GM21737 (cell line): ENCODE measurements around the gene ISG15.
"Not testable (repeated sequence)": the region's sequence is repeated elsewhere in the genome, so short reads cannot be mapped to it uniquely, and the experiment has no call there.

ENCODE experiments used
- ATAC-seq: cut with Tn5 transposase; IDR thresholded peaks from one replicate; pipeline ENCODE4 v1.9.1; 2021; ENCODE audit warnings: mild to moderate bottlenecking, moderate library complexity; ENCODE audit not compliant: unreplicated experiment

Gene ISG15

DNA sequence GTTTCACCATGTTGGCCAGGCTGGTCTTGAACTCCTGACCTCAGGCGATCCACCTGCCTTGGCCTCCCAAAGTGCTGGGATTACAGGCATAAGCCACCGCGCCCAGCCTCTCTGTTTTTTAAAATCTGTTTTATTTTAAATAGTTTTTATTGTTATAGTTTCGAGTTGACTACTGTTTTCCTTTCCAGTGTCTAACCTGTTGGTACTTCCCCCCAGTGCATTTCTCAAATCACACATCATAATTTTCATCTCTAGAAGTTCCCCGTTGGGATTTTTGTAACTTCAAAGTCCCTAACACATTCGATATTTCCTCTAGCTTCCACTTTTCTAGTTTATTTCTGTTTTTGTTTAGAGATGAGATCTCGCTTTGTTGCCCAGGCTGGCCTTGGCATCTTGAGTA lies 20.9 kb upstream of the ISG15 start:
- ATAC-seq, result no peak

DNA sequence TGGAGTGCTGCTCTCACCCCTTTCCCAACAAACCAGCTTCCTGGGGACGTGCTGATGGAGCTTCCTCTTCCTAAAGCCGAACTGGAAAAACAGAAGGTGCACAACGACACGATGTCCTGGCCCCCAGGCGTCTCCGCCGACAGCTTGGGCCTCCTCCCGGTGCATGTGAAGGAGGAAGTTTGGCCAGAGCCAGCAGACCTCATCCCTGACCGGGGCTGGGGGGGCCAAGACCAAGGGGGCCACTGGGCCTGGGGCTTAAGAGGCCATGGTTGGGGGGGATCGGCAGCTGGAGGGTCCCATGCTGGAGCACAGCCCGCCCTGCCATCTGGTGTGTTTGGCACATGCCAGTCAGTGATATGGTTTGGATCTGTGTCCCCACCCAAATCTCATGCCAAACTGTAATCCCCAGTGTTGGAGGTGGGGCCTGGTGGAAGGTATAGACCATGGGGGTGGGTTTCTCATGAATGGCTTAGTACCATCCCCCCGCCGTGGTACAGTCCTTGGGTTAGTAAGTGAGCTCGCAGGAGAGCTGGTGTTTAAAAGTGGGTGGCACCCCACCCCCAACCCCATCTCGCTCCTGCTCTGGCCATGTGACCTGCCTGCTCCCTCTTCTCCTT lies 19.8 kb upstream of the ISG15 start:
- ATAC-seq, result no peak

DNA sequence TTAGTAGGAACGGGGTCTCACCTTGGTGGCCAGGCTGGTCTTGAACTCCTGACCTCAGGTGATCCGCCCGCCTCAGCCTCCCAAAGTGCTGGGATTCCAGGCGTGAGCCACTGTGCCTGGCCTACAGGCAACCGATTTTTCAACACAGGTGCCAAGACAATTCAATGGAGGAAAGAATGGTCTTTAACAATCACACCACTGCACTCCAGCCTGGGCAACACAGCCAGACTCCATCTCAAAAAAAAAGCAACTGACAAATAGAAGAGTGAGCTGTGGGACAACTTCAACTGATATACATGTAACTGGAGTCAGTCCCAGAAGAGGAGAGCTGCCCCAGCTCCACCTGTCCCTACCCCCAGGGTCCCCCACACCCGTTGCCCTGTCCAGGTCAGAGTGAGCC lies 18.8 kb upstream of the ISG15 start:
- ATAC-seq, result not testable (repeated sequence)

DNA sequence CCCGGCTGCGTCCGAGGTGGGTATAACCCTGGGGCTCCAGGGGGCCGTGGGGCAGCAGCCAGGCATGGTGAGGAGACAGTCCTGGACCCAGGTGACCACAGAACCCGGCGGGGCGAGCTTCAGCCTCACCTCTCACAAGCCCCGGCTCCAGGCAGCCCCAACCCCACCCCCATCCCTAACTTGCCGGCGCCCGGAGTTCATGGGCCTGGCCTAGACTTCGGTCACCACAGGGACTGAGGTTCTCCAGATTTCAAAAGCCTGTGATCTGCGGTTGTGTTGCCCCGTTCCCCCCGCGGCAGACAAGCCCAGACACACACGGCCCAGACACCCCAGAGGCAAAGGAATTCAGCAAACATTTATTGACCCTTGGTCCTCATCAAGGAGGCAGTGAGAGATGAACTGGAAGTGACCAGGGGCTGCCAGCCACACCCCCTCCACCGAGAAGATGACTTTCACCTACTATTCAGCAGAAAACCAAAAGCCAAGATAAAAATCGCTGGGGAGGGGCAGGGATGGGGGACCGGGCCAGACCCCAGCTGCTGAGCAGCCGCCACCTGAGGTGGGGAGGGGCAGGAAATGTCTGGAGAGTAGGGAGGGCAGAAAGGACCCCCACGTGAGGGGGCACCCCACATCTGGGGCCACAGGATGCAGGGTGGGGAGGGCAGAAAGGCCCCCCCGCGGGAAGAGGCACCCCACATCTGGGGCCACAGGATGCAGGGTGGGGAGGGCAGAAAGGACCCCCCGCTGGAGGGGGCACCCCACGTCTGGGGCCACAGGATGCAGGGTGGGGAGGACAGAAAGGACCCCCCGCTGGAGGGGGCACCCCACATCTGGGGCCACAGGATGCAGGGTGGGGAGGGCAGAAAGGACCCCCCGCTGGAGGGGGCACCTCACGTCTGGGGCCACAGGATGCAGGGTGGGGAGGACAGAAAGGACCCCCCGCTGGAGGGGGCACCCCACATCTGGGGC lies 17.3 kb upstream of the ISG15 start:
- ATAC-seq, result no peak

DNA sequence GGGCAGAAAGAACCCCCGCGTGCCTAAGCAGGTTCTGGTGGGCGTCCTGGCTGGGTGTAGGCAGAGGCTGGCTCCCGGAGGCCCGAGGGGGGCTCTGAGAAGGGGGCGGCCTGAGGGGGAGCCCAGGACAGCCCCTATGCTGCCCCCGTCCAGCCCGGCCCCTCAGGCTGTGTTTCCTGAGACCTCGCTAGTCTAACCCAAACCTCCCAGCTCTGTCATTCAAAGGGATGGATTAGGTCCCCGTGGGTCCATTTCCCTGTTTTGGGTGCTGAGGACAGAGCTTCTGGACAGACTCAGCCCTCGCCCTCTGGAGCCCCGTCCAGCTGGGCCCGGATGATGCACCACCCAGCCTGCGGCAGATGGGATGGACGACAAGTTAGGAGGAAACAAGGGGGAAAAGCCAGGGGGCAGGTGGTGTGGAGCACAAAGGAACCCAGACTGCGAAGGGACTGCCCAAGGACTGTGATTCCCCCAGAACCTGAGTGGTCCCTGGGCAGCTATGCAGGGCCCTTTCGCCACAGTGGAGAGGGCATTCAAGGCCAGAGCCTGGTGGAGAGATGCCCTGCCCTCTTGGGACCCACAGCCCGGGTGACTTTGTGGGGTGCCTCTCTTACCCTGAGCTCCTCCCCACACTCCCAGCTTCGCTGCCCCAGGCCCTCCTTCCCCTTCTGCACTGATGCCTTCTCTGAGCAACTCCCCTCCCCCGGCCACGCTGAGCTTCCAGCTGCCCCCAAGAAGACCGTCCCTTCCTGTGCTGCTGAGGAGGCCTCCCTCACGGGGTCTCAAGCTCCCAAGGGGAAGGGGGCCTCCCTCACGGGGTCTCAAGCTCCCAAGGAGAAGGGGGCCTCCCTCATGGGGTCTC lies 16.2 kb upstream of the ISG15 start:
- ATAC-seq, result no peak

DNA sequence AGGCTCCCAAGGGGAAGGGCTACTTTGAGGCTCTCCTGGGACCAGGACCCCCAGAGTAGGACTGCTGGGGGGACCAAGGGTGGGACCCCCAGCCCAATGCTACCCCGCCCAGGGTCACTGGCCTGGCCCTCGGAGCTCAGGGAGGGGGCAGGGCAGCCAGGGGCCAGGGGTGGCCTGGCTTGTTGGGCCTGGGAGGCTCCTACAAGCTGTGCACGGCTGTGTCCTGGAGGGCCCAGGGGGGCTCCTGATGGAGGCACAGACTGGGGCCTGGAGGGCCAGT lies 15.6 kb upstream of the ISG15 start:
- ATAC-seq, result no peak

DNA sequence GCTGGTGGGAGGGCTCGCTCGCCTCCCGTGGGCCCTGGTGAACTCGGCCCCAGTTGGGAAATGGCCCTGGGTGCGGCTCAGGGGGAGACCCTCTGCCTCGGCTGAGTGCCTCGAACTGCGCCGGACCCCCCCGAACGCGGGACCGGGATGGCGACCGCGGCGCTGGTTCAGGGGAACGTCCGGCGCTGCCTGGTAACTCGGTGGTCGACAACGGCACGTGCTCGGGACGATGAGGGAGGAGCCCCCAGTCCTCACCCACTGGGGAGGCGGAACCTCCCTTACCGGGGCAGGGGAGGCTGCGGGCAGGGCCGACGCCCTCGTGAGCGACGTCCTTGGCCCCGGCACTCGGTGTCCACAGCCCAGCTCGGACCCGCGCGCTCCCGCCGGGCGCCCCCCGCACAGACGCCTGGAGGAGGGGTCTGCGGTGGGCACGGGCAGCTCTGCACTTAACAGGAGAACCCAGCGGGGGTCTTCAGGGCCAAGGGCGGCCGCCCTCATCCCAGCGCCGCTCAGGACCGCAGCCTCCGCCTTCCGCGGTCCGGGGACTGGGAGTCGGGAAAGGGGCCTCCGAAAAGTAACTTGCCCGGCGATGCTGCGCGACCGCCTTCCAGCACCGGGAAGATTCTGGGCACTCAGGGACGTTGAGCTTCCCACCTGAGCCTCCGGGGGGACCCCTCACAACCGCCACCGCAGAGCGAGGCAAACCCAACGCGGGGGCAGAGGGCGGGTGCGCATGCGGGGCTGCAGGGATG lies 15.1 kb upstream of the ISG15 start:
- ATAC-seq, result no peak

DNA sequence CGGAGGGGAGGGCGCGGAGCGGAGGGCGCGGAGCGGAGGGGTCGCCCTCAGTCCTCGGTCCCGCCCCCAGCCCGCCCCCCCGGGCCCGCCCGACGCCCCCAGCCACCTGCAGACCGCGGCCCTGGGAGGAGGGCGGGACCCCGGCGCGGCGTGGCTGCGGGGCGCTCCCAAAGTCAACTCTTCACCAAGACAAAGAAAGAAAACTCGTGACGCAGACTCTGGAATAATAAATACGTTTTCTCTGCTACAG lies 14.6 kb upstream of the ISG15 start:
- ATAC-seq, result no peak

DNA sequence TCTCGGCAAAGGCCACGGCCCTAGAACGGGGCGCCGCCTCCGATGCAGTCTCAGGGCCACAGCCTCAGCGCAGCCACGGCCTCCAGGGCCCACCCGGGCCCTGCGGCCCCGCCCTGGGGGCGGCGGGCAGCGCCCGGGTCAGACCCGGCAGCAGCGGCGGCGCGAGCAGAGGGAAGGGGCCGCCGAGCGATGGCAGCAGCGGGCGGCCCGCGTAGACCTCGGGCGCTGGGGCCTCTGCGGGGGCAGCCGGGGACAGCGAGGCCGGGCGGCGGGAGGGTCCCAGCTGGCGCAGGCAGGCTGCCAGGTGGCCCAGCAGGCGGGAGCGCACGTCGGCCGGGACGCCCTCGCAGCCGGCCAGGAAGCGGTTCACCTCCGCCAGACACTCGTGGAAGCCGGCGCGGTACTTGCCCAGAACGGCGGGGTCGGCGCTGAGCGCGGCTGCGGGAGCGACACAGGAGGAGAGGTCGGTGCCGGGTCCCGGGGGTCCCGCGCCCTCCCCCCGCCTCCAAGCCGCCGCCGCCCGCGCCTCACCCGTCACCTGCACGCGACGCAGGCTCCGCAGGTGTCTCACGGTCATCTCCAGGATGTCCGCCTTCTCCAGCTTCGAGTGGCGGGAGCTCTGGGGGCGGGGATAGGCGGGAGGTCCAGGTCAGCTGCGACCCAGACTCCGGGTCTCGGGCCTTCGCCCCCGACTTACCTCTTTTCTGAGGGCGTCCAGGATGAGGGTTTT lies 14.1 kb upstream of the ISG15 start:
- no peak for ATAC-seq

DNA sequence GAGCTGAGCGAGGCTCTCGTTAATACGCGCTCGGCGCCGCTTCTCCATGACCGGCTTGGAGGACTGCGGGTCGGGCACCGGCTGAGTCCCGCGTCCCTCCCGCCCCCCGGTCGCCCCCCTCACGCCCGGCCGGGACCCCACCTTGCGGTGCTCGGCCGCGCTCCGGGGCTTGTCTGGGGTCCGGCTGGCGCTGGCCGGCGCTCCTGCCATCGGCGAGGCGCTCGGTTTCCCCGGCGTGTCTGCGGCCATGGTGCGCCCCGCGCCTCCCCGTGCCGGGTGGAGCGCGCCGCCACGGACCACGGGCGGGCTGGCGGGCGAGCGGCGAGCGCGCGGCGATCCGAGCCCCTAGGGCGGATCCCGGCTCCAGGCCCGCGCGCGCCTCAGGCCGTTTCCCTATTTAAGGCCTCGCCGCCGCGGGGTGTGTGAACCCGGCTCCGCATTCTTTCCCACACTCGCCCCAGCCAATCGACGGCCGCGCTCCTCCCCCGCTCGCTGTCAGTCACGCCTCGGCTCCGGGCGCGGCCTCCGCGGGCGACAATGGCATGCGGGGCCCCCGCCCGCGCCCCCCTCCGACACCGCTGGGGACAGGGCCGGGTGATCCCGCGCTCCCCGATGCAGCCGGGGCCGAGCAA lies 13.5 kb upstream of the ISG15 start, which contains the start of gene HES4:
Gene HES4, minus strand, starts transcription at position 373 of the 632 bp plus-strand sequence. Its CDS starts 124 bp downstream, at position 249.
- ATAC-seq, result peak; percentile 37

DNA sequence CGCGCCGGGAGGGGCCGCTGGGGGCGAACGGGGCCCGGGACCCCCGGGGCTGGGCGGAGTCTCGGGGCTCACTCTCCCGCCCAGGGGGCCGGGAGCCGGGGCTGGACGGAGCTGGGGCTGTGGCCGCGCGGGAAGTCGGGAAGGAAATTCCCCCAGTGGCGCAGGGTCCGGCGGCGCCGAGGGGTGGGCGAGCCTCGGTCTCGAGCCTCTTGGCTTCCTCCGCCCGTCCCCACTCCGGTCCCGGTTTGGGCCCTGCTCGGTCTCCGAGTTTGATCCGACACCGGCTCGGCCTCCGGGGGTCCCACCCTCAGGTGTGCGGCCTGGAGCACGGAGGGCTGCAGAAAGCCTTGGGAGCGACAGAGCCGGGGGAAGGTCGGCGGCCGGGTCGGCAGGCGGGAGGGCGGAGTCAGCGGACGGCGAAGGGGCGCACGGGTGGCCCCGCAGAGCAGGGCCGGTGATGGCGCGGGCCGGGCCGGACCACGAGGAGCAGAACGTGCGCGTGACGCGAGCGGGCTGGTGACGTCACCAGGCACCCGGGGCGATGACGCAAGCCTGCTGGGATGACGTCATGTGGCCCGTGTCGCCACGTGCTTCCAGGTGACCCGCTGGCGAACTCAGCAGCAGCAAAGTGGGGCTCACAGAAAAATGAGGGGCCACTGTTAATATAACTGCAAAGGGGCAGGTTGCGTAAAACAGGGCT lies 12.8 kb upstream of the ISG15 start:
- peak; percentile 19 for ATAC-seq

DNA sequence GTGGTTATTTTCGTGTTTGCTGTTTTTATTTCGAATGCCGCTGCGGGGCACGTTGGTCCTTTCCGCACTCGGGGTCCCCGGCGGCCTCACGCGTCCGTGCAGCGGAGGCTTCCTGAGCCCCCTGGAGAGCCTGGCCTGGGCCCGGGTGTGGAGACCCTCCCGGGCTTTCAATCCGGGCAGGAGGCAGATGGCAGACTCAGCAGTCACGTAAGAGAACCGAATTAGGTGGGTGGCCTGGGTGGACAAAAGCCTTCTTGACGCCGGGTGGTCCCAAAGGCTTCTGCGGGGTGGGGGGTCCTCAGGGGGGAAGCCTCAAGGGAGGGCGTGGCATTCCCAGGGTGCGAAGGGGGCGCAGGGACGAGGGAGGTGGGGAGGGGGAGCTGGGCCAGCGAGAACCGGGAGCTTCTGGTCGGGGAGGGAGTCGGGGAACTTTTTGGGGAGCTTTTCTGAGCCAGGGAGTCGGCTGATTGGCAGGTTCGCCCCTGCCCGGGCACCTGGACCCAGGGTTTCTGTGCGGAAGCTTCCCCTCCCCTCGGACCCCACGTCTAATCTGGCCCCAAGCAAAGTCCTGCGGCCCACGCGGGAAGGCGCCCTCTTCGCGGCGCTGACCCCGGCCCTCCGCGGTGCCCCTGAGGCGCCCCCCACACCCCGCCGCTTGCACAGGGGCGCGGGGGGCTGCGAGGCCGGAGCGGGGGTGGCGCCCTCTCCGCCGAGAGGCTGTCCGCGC lies 12.1 kb upstream of the ISG15 start:
- ATAC-seq, result no peak

DNA sequence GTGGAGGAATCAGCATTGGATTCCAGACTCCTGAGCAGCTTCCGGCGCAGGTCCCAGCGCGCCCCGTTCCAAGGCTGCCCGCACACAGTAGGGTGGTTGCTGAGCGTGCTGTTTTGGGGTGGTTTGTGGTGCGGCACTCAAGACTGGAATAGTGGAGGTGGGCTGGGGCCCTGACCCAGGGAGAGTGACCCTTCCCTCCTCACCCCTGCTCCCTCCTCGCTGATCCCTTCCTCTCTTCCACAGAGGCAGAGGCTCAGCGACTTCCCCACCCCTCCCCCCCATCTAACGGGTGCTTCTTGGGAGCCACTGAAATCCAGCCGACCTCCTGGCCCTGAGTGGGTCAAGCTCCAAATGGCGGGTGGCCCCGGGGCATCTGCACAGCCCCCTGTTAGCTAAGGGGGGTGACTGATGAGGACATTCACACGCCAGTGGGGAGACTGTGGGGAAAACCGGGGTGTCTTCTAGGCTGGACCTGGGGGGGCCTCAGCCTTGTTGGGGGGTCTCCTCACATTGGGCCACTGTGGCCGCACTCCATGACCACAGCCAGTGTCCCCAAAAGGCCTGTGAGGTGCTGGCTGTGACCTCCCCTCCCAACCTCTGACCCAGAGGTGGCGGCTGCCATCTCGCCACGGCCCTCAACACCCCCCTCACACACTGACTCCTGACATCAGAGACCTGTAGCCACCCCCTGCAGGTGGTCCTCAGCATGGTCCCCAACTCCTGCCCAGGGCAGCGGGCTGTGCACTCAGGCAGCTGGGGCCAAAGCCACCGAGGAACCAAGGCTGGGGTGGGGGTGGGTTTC lies 9.5 kb upstream of the ISG15 start:
- no peak for ATAC-seq

DNA sequence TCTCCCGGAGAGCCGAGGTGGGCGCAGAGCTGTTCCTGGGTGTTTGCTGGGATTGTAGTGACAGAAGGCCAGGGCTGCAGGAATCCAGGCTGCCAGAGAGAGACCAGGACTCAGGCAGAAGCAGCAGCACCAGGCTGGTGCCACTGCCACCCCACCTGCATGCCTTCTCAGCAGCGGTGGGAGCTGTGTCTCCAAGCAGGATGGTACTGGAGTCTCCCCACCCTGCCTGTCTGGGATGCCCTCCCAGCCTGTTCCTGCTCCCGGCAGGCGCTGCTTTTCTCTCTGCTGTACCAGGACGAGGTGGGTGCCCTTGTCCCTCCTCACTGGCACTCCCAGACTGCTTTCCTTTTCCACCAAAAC lies 8.9 kb upstream of the ISG15 start:
- no peak for ATAC-seq

DNA sequence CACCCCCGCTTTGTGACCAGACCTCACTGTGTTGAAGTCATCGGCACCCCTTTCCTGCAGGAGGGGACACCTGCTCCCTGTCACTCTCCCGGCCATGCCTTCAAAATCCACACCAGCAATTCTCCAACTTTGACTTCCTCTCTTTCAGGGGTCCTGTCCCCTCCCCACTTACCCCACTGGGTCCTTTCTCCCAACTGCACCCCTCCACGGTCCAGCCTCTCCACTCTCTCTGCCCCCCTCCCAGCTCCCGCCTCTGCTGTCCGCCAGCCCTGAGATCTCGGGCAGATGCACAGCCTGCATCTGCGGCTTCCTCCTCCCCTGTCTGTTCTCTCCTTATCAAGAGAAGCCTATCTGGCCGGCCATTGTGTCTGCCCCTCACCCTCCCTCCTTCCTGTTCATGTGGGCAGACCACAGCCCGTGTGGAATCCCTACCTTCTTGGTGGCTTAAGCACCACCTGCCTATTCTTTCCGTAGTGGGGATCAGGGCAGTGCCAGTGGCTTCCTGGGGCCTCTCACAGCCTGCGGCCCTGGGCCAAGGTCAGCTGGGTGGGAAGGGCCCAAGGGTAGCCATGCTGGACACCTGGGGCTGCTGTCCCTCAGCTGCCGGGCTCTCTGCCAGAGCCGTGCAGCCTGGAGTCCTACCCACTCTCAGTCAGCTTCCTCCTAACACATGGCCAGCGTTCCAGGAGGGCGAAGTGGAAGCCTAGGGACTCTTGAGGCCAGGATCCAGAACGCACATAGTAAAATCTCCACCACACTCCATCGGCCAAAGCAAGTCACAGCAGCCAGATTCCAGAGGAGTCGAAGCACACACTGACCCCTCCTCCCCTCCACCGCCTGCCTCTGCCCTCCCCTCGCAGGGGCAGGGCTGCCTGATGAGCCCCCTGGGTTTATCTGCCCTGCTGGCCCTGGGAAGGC lies 8.3 kb upstream of the ISG15 start:
- no peak for ATAC-seq

DNA sequence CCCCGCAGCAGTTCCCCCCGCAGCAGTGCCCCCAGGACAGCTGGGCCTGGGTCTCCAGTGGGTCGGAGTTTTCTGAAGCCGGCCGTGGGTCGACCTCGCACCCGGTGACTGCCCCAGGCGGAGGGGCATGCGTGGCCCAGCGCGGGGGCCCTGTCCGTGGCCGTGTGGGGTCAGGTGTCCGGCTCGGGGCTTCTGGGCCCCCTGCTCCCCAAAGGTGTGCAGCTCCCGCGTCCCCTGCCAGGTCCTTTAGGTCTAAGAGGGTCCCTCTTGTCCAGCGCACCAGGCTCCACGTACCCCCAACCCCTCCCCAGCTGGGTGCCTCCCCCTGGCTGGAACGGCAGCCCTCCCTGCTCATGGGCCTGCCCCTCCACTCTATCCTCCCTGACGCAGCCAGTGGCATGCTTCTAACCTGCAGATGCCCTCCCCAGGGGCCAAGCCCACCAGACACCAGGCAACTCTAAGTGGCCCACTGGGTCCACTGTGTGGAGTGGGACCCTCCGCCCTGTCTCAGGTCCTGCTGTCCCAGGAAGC lies 7.5 kb upstream of the ISG15 start:
- no peak for ATAC-seq
